ENCODE measurements around the gene PTPRA.

PTPRA gene

DNA sequence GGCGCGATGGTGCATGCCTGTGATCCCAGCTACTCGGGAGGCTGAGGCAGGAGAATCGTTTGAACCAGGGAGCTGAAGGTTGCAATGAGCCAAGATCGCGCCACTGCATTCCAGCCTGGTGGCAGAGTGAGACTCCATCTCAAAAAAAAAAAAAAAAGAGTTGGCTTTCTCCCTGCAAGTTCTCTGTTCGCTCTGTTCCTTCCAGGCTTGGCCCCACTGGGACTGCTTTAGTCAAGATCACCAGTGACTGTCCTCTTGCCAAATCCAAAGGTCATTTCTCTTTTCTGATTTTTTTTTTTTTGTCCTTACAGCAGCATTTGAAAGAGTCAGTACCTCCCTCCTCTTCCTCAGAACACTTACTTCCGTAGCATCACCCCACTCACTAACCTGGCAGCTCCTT, 159.3 kb downstream of the PTPRA start:
- no peak for DNase-seq (ENCODE audit: extremely low read depth, low read depth)
- TF ChIP-seq, protein P1, sequence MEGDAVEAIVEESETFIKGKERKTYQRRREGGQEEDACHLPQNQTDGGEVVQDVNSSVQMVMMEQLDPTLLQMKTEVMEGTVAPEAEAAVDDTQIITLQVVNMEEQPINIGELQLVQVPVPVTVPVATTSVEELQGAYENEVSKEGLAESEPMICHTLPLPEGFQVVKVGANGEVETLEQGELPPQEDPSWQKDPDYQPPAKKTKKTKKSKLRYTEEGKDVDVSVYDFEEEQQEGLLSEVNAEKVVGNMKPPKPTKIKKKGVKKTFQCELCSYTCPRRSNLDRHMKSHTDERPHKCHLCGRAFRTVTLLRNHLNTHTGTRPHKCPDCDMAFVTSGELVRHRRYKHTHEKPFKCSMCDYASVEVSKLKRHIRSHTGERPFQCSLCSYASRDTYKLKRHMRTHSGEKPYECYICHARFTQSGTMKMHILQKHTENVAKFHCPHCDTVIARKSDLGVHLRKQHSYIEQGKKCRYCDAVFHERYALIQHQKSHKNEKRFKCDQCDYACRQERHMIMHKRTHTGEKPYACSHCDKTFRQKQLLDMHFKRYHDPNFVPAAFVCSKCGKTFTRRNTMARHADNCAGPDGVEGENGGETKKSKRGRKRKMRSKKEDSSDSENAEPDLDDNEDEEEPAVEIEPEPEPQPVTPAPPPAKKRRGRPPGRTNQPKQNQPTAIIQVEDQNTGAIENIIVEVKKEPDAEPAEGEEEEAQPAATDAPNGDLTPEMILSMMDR (IDR thresholded peaks at IDR 0.05; ENCODE audit: low read depth, low read length) = no peak

DNA sequence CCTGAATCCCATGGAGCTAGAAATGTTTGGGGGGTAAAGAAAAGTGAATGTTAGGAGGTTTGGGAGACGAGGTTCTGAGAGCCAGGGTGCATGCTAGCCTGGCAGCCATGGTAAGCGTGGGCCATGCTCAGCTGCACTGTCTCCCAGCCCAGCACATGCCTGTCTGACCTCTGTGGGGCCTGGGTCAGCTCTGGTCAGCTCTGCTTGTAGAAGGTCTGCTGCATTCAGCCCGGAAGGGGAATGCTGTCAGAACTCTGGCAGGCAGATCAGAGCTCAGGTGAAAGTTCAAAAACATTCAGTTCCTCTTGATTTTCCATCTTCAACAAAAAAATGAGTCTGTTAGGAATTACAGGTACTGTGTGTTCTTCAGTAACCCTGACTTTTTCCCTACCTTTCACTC, 164.4 kb downstream of the PTPRA start:
- DNase-seq (ENCODE audit: extremely low read depth, low read depth) = no peak
- TF ChIP-seq, protein P1 (IDR thresholded peaks at IDR 0.05; ENCODE audit: low read depth, low read length) = no peak

GRCh38 chr20:3038454-3038853, 165.2 kb downstream of the PTPRA start:
- no peak for DNase-seq (ENCODE audit: extremely low read depth, low read depth)
- TF ChIP-seq, protein P1 (IDR thresholded peaks at IDR 0.05; ENCODE audit: low read depth, low read length) = no peak

DNA sequence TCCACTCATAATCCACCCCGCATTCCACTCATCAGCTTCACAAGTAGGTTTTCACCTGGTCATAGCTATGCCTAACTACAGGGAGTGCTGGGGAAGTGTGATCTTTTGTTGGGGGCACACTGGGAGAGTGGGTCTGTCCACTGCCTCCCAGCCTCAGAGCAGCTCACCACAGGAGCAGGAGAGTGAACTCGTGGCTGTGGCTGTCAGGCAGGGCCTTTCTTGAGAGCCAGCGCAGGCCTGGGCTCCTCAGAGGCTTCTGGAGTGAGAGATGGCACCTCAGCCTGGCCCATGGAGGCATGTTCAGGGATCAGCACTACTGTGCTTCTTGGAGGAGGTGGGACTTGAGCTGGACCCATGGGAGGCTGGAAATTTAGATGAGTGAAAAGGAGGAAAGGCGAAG, 166.1 kb downstream of the PTPRA start:
- no peak for DNase-seq (ENCODE audit: extremely low read depth, low read depth)
- TF ChIP-seq, protein P1 (IDR thresholded peaks at IDR 0.05; ENCODE audit: low read depth, low read length) = no peak

DNA sequence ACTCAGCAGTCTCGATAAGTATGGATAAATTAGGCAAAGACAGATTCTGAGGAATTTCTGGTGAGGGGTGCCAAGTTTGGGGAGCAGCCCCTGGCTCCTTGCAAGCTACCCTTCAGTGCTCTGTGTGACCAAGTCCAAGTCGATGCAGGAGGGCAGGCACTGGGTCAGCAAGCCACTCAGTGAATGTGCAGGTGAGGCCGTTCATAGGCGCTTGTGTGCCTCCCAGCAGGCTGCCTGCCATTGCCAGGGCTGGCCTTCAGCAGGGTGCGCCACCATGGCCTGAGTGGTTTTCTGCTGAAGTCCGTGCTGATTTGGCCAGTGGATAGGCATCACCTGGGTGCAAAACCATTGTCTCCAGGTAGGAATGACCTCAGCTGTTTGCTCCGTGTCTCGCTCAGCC, 166.8 kb downstream of the PTPRA start:
- no peak for DNase-seq (ENCODE audit: extremely low read depth, low read depth)
- TF ChIP-seq, protein P1 (IDR thresholded peaks at IDR 0.05; ENCODE audit: low read depth, low read length) = no peak

GRCh38 chr20:3041854-3042409, 168.7 kb downstream of the PTPRA start:
- DNase-seq (ENCODE audit: extremely low read depth, low read depth) = no peak
- TF ChIP-seq, protein P1 (IDR thresholded peaks at IDR 0.05; ENCODE audit: low read depth, low read length) = no peak

DNA sequence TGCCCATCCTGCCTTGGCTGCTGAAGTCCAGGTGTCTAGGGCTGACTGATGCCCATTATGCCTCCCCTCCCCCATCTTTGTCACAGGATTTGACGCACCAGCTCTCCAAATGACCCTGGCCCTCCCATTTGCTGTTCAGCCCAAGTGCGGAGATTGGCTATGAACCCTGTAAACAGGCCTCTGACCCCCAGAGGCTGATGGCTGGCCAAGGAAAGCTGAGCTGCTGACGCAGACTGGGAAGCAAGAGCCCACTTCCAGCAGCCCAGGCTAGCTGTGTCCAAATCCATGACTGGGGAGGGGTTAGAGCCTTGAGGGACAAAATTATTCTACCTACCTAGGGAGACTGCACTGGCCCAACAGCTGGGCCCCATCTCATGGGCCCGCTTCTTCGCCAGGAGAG, 169.3 kb downstream of the PTPRA start:
- DNase-seq (ENCODE audit: extremely low read depth, low read depth) = no peak
- TF ChIP-seq, protein P1 (IDR thresholded peaks at IDR 0.05; ENCODE audit: low read depth, low read length) = no peak
